DND-41 (cell line): ENCODE measurements around the gene LINGO1.

Source experiments
- ATAC-seq: fragments of 200-7000 bp; cut with Tn5 transposase; 3 replicates; pipeline ENCODE4 v1.9.1; 2021; ENCODE audit warnings: low read depth; ENCODE audit not compliant: insufficient read depth
- DNase-seq: peaks from one replicate; pipeline ENCODE4 v3.0.0-alpha.2; 2020
- H2AFZ ChIP-seq: 2 replicates; pipeline ENCODE4 v1.6.0; 2012; ENCODE audit warnings: low read depth, low read length
- H3K27ac ChIP-seq: 2 replicates; pipeline ENCODE4 v1.5.1; 2012; ENCODE audit warnings: low read length, inconsistent platforms
- H3K27me3 ChIP-seq: fragments of 200-600 bp; sonication (generic); 2 replicates; pipeline ENCODE4 v1.6.0; 2012; ENCODE audit warnings: low read length, mild to moderate bottlenecking, inconsistent platforms; ENCODE audit not compliant: insufficient read depth, poor library complexity
- H3K36me3 ChIP-seq: 2 replicates; pipeline ENCODE4 v1.5.1; 2012; ENCODE audit warnings: low read length, inconsistent platforms; ENCODE audit not compliant: insufficient read depth
- H3K4me1 ChIP-seq: 2 replicates; pipeline ENCODE4 v1.5.1; 2012; ENCODE audit warnings: mild to moderate bottlenecking, low read length; ENCODE audit not compliant: insufficient read depth
- H3K4me2 ChIP-seq: 2 replicates; pipeline ENCODE4 v1.6.0; 2012; ENCODE audit warnings: mild to moderate bottlenecking, moderate library complexity, low read length, inconsistent platforms; ENCODE audit not compliant: insufficient read depth
- H3K4me3 ChIP-seq, 2 experiments: fragments of 200-600 bp in 1 of 2; shearing (Covaris generic) in 1 of 2; 2 replicates each; pipeline ENCODE4 v1.5.1; 2012 to 2016; ENCODE audit warnings: inconsistent platforms in 2 of 2, low read length in 2 of 2, mild to moderate bottlenecking in 2 of 2, low read depth in 1 of 2, moderate library complexity in 1 of 2
- H3K79me2 ChIP-seq: 2 replicates; pipeline ENCODE4 v1.6.0; 2012; ENCODE audit warnings: low read length, inconsistent platforms; ENCODE audit not compliant: insufficient read depth
- H3K9ac ChIP-seq: 2 replicates; pipeline ENCODE4 v1.6.0; 2012; ENCODE audit warnings: low read depth, mild to moderate bottlenecking, inconsistent platforms, low read length, moderate library complexity
- H3K9me3 ChIP-seq: 2 replicates; pipeline ENCODE4 v1.5.1; 2012; ENCODE audit warnings: low read length, moderate library complexity, mild to moderate bottlenecking, inconsistent platforms; ENCODE audit not compliant: insufficient read depth, severe bottlenecking
- H4K20me1 ChIP-seq: 2 replicates; pipeline ENCODE4 v1.6.0; 2012; ENCODE audit warnings: low read length; ENCODE audit not compliant: insufficient read depth
- CTCF ChIP-seq: IDR thresholded peaks from 2 replicates; pipeline ENCODE4 v1.5.1; 2012; ENCODE audit warnings: borderline replicate concordance, low read length, moderate library complexity, mild to moderate bottlenecking; ENCODE audit not compliant: poor library complexity, severe bottlenecking; ENCODE audit errors: extremely low read depth
- EZH2 ChIP-seq: IDR thresholded peaks from 3 replicates; pipeline ENCODE4 v1.6.1; 2012; ENCODE audit warnings: borderline replicate concordance, low read depth, mild to moderate bottlenecking, moderate library complexity, low read length, inconsistent platforms; ENCODE audit not compliant: severe bottlenecking

The LINGO1 gene

DNA sequence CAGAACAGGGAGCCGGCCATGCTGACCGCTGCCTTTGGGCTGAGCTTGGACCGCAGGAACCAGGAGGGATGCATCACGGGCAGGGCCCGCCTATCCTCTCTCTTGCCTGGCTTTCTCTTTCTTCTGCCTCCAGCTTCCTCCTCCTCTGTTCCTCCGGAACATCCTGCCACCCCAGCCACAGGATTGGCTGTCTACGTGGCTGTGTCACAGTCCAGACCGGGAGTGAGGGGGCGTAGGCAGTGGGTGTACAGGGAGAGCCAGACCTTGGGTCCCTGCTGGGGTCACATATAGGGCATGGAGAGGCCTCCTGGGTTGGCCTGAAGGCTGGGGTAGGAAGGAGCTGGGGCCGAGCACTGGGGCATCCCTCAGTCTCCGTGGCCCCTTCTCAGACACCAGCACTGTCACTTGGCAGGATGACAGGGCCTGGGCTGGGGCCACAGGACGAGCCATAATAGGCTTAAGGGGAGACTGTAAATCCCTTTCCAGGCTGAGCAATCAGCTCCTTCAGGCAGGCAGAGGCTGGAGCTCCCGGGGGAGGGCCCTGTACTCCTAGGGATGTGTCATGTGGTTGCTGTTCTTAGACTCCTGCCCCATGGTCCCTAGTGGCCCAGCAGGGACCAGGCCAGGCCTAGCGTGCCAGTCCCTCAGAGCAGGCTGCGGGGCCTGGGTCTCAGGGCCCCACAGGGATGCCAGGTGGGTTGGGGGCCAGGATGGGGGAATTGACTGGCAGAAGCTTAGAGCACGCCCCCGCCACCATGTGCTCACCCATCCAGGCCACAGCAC is 25.4 kb downstream of the LINGO1 start:
- no peak overlapping the region for H2AFZ ChIP-seq
- TF ChIP-seq CTCF (no peak), EZH2 (no peak)
- DNase-seq (no peak), ATAC-seq (no peak)
- H3K4me1 ChIP-seq: no peaks in the 10 kb centered on the region
- H3K4me3 ChIP-seq: no peak overlapping the region
- no peak overlapping the region for H3K9ac ChIP-seq
- H3K79me2 ChIP-seq: no peaks in the 10 kb centered on the region
- H3K36me3 ChIP-seq: no peaks in the 10 kb centered on the region
- no peaks in the 10 kb centered on the region for H4K20me1 ChIP-seq
- H3K4me2 ChIP-seq: no peak overlapping the region
- no peaks in the 10 kb centered on the region for H3K27me3 ChIP-seq
- H3K9me3 ChIP-seq: no peaks in the 10 kb centered on the region
- H3K27ac ChIP-seq: no peak overlapping the region

GRCh38 chr15:77606142-77607034 is 26.3 kb downstream of the LINGO1 start:
- no peak overlapping the region for H3K27ac ChIP-seq
- ATAC-seq (no peak), DNase-seq (no peak)
- no peaks in the 10 kb centered on the region for H3K27me3 ChIP-seq
- H3K4me1 ChIP-seq: no peaks in the 10 kb centered on the region
- H3K4me2 ChIP-seq: no peak overlapping the region
- H3K9ac ChIP-seq: no peak overlapping the region
- no peak overlapping the region for H2AFZ ChIP-seq
- TF ChIP-seq CTCF: no peak
- TF ChIP-seq EZH2: no peak
- H3K79me2 ChIP-seq: no peaks in the 10 kb centered on the region
- no peaks in the 10 kb centered on the region for H4K20me1 ChIP-seq
- no peaks in the 10 kb centered on the region for H3K36me3 ChIP-seq
- H3K4me3 ChIP-seq: no peak overlapping the region
- H3K9me3 ChIP-seq: no peaks in the 10 kb centered on the region

GRCh38 chr15:77605547-77605946 is 27.2 kb downstream of the LINGO1 start:
- Histone ChIP-seq H3K27me3 (no peaks in the 10 kb centered on the region), H2AFZ (no peak overlapping the region), H4K20me1 (no peaks in the 10 kb centered on the region), H3K27ac (no peak overlapping the region), H3K9ac (no peak overlapping the region), H3K4me3 (no peak overlapping the region), H3K4me1 (no peaks in the 10 kb centered on the region), H3K36me3 (no peaks in the 10 kb centered on the region), H3K4me2 (no peak overlapping the region), H3K9me3 (no peaks in the 10 kb centered on the region), H3K79me2 (no peaks in the 10 kb centered on the region)
- DNase-seq (no peak), ATAC-seq (no peak)
- no peak for TF ChIP-seq EZH2
- TF ChIP-seq CTCF: no peak
